ENCODE results near the gene GON7. TPM values are rescaled to one million over a fixed set of nuclear protein-coding genes. Genes with fewer than 3 reads are reported as not detected.
"Not testable (repeated sequence)": the region's sequence is repeated elsewhere in the genome, so short reads cannot be mapped to it uniquely, and the experiment has no call there.

Gene GON7
- total RNA-seq, 2 donors from 2014 or later, result 17.8 to 21.3 TPM

DNA sequence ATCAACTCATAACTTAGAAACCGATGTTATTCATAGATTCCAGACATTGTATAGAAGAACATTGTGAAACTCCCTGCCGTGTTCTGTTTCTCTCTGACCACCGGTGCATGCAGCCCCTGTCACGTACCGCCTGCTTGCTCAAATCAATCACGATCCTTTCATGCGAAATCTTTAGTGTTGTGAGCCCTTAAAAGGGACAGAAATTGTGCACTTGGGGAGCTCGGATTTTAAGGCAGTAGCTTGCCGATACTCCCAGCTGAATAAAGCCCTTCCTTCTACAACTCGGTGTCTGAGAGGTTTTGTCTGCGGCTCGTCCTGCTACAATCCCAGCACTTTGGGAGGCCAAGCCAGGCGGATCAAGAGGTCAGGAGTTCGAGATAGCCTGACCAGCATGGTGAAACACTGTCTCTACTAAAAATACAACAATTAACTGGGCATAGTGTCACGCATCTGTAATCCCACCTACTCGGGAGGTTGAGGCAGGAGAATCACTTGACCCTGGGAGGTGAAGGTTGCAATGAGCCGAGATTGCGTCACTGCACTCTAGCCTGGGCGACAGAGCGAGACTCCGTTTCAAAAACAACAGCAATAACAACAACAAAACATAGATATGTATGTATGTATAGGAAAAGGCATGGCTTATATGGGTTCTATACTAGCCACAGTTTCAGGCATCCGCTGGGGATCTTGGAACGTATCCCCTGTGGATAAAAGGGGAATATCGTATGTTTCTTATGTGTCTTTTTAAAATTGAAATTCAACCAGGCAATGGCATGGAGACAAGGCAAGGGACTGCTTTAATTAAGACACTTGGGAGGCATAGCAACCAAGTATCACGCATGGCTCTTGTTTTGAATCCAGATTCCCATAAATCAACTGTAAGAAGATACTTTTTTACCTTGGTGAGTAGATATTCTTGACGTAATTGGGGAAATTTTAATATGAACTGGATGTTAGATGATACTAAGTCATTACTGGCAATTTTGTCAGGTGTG lies 41.3 kb downstream of the GON7 start:
- ATAC-seq; DNase-seq; intact Hi-C loops (cut with DNase I, micrococcal nuclease): not testable (repeated sequence)

DNA sequence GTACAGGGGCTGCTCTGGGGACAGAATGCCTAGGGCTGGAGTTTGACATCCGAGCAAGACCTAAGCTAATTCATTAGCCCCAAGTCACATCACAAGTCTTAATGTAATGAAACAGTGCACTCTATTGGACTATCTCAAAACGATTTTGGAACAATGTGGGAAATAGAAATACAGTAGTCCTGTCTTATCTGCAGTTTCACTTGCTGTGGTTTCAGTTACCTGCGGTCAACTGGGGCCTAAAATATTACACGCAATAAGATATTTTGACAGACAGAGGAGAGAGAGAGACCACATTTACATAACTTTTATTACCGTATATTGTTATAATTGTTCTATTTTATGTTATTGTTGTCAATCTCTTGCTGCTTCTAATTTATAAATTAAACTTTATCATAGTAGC lies 43.3 kb downstream of the GON7 start:
- DNase-seq, result no peak
- intact Hi-C loops (cut with DNase I, micrococcal nuclease), result no loop called here
- ATAC-seq, result no peak

DNA sequence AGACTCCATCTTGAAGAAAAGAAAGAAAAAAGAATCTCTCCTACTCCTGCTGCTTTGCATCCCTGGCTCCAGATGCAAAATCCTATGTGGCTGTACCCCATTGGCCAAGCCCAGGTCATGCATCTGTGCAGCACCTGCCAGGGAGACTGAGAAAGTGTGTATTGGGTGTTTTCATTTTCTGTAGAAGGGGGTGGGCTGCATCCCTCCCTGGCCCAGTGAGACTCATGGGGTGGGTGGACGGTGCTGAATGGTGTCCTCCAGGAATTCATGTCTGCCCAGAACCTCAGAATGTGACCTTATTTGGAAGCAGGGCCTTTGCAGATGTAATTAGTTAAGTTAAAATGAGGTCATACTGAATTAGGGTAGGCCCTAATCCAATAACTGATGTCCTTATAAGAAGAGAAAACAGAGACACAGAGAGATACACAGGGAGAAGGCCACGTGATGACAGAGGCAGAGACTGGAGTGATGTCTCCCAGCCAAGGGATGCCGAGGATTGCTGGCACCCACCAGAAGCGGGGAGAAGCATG lies 45.4 kb downstream of the GON7 start:
- no peak for ATAC-seq
- intact Hi-C loops (cut with DNase I, micrococcal nuclease), result no loop called here
- no peak for DNase-seq

DNA sequence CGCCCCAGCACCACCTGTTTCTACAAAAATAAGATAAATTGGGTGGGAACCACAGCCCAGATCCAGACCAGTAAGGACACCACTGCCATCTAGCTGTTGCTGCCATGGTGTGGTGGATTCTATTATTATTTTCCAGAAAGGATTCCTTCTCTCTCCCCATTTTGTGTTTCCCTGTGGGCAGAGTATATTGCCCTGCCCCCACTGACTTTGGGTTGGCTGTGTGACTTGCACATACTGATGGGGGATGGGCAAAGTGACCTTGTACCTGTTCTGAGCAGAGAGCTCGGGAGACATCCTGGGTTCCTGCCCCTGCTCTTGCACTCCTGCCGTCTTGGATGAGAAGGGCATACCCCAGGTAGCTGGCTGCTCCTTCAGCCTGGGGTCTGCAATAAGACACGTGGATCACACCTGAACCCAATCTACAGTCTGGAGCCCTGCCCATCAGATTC lies 46.5 kb downstream of the GON7 start:
- peak; percentile 65 for ATAC-seq
- intact Hi-C loops (cut with DNase I, micrococcal nuclease), result no loop called here
- peak in 1 of 2 donors; percentile 18 for DNase-seq

DNA sequence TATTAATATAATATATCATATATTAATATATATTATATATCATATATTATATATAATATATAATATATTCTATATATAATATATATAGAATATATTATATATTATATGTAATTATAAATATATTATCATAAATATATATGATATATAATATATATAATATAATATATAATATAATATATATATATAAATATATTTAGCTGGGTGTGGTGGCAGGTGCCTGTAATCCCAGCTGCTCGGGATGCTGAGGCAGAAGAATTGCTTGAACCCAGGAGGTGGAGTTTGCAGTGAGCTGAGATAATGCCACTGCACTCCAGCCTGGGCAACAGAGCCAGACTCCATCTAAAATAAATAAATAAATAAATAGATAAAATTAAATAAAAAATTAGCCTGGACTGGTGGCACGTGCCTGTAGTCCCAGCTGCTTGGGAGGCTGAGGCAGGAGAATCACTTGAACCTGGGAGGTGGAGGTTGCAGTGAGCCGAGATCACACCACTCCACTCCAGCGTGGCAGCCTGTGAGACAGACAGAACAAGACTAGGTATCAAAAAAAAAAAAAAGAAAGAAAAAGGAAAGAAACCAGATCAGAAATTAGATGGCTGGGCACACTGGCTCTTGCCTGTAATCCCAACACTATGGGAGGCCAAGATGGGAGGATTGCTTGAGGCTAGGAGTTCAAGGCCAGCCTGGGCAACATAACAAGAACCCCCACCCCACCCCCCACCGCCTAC lies 47.1 kb downstream of the GON7 start:
- intact Hi-C loops (cut with DNase I, micrococcal nuclease); DNase-seq: not testable (repeated sequence)
- peak; percentile 5 for ATAC-seq

DNA sequence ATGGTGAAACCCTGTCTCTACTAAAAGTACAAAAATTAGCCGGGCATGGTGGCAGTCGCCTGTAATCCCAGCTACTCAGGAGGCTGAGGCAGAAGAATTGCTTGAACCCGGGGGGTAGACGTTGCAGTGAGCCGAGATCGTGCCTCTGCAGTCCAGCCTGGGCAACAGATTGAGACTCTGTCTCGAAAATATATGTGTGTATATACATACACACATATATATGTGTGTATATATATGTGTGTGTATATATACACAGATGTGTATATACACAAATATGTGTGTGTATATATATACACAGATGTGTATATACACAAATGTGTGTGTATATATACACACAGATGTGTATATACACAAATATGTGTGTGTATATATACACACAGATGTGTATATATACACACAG lies 48.5 kb downstream of the GON7 start:
- ATAC-seq; DNase-seq; intact Hi-C loops (cut with DNase I, micrococcal nuclease): not testable (repeated sequence)

DNA sequence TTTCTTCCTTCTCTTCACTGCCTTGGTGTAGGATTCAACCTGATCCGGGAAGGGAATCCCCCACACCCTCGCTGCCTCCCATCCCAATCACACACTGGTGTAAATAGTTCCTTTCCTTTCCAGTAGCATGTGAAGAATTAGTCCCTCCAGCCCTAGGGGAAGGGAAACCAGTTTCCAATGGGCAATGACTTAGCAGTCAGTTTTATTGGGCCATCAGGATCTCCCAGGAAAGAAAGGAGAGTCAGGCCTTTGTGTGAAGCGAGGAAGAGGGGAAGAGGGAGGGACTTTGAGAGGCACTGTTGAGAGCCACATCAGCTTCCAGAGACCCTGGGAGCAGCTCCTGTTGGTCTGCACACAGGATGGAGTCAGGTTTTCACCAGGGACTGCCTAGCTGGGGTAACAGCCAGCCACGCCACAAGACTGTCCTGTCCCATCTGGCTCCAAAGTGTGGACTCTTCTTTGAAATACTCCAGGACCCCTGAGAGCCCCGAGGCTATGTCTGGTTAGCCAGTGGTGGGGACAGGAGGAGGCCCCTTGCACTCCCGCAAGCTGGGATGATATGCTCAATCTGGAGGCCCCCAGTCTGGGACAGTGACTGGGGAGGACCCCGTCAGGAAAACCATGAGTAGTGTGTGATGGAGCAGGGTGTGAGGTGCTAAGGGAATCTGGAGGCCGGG lies 50.0 kb downstream of the GON7 start:
- no peak for DNase-seq
- intact Hi-C loops (cut with DNase I, micrococcal nuclease), result no loop called here
- no peak for ATAC-seq

DNA sequence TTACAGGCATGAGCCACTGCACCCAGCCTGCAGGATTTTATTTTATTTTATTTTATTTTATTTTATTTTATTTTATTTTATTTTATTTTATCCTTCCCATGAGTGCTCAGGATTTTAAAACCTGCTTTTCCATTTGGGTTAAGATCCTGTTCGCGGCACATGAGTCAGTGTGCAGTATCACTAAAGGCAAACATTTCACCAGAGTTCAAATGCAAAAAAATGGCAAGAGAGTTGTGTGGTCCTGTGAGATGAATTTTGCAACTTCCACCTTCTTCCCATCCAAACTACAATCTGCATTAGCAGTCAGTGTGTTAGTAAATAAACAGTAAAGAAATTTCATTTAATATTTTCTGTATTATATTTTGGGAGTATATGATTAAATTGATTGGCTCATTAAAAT lies 51.2 kb downstream of the GON7 start:
- no peak for ATAC-seq
- no peak for DNase-seq
- intact Hi-C loops (cut with DNase I, micrococcal nuclease), result no loop called here

DNA sequence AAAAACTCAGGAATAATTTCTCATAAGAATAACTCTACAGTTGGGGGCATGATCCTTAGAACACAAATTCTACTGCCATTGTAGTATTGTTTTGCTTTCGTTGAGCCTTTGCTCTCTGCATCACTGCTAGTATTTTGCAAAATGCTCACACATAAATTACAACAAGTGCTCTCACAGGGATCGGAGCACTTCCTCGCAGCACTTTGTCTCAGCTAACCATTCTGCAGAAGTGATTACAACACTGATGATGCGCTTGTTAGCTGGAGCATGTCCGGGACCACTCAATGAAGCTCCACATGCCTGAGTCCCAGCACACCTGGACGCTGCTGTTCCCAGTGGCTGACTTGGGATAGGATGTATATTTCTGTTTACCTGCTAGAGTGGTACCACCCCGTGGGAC lies 53.7 kb downstream of the GON7 start:
- no peak for DNase-seq
- intact Hi-C loops (cut with DNase I, micrococcal nuclease), result no loop called here
- ATAC-seq, result no peak

Other genes starting within 250 kb of the GON7 start
- 100 to 1,000 TPM; 138 to 142 TPM for gene ITPK1, start 91.1 kb downstream of the GON7 start, total RNA-seq
- gene MOAP1, start 22.2 kb downstream of the GON7 start, total RNA-seq, result 10 to 100 TPM; 17.8 to 20.0 TPM
- 10 to 100 TPM; 30.0 to 32.0 TPM for gene LYSET, start 21.7 kb downstream of the GON7 start, total RNA-seq
- gene UBR7, start 191 bp upstream of the GON7 start, total RNA-seq, result 10 to 100 TPM; 22.9 to 24.0 TPM
- 10 to 100 TPM; 37.1 to 41.5 TPM for gene BTBD7, start 126.0 kb upstream of the GON7 start, total RNA-seq
- not detected for gene COX8C, start 140.1 kb upstream of the GON7 start, total RNA-seq
- gene UNC79, start 223.9 kb upstream of the GON7 start, total RNA-seq, result under 1 TPM; 0.08 to 0.09 TPM

Data from left colon (tissue), 2 donors.